AG10803 (cell line): ENCODE measurements around the gene CSE1L.

Source experiments
- DNase-seq: peaks from one replicate; pipeline ENCODE4 v3.0.0; 2010; ENCODE audit warnings: low read depth
- H3K4me3 ChIP-seq: 2 replicates; pipeline ENCODE4 v1.5.1; 2011; ENCODE audit warnings: mild to moderate bottlenecking, low read length, control low read depth
- TF ChIP-seq, protein P1 (sequence below): conservative IDR thresholded peaks from 2 replicates; pipeline ENCODE4 v1.5.1; 2011; ENCODE audit warnings: mild to moderate bottlenecking, low read length, control low read depth, inconsistent platforms

CSE1L gene

DNA sequence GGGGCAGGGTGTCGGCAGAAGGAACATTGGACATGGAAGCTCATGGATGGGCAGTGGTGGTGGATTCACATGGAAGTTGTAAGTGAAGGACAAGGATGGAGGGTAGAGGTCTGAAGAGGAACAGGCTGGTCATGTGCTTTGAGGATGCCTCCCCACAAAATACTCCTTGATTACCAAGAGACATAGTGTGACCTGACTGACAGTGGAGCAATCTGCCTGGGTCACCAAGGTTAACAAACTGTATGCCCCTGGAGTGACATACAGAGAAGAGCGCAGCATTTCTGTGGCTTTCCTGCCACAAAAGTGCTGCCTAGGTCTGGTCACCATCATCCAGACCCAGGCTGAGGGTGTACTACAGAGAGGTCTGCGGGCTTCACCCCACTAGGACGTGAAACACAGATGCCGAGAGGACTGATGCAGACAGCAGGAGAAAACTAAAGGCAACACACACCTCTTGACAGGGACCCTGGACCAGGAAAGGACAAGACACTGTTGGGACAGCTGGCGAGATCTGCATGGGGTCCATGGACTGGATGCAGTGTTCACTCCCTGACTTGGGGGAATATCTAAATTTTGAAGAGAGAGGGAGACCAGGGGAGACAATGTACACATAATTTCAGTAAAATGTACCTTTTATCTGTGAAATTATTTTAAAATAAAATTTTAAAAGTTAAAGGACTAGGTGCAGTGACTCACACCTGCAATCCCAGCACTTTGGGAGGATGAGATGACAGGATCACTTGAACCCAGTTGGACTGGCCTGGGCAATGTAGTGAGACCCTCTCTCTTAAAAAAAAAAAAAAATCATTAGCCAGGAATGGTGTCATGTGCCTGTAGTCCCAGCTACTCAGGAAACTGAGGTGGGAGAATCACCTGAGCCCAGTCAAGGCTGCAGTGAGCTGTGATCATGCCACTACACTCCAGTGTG is 64.9 kb downstream of the CSE1L start:
- H3K4me3 ChIP-seq: no peak overlapping the region
- DNase-seq: no peak
- TF ChIP-seq, protein P1, sequence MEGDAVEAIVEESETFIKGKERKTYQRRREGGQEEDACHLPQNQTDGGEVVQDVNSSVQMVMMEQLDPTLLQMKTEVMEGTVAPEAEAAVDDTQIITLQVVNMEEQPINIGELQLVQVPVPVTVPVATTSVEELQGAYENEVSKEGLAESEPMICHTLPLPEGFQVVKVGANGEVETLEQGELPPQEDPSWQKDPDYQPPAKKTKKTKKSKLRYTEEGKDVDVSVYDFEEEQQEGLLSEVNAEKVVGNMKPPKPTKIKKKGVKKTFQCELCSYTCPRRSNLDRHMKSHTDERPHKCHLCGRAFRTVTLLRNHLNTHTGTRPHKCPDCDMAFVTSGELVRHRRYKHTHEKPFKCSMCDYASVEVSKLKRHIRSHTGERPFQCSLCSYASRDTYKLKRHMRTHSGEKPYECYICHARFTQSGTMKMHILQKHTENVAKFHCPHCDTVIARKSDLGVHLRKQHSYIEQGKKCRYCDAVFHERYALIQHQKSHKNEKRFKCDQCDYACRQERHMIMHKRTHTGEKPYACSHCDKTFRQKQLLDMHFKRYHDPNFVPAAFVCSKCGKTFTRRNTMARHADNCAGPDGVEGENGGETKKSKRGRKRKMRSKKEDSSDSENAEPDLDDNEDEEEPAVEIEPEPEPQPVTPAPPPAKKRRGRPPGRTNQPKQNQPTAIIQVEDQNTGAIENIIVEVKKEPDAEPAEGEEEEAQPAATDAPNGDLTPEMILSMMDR: no peak

- H3K4me3 ChIP-seq: no peak overlapping the region
- TF ChIP-seq, protein P1: no peak
- DNase-seq: no peak
Measured at GRCh38 chr20:49112596-49113274, 66.6 kb downstream of the CSE1L start.

GRCh38 chr20:49115564-49115963 is 69.5 kb downstream of the CSE1L start:
- DNase-seq: peak; percentile 5
- no peak overlapping the region for H3K4me3 ChIP-seq
- TF ChIP-seq, protein P1: no peak

DNA sequence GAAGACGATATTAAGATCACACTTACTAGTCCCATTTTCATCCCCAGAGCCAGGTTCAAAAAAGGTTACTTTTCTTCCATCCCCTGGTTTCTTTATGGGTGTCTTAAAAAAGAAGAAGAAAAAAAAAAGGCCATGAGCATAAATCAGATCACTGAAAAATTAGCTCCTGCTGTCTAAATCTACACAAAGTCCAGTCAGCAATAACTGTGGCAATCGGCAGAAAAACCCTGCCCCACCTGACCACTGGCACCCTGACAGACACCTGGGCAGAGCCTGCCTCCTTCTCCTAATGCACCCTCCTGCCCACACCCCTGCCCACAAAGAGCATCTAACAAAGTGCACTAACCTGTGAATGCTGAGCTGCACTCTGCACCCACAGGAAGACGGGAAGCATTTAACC is 72.2 kb downstream of the CSE1L start:
- TF ChIP-seq, protein P1: no peak
- H3K4me3 ChIP-seq: no peak overlapping the region
- no peak for DNase-seq

DNA sequence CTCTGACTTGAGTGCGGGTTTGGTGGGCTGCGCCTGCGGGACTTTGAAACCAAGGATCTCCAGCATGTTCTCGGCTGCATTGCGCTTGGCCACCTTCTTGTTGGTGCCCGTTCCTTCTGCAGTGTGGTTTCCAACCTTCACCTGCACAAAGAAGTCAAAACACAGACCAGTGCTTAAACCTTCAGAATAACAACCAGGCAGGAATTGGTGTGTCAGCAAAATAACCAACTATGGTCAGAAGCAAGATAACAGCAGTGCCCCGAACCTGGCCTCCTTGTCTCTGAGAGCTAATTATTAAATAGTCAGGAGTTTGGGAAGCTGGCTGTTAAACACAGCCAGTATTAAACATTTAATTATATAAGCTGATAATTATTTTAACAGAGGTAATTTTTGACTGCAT is 73.9 kb downstream of the CSE1L start:
- TF ChIP-seq, protein P1: no peak
- no peak overlapping the region for H3K4me3 ChIP-seq
- DNase-seq: no peak

DNA sequence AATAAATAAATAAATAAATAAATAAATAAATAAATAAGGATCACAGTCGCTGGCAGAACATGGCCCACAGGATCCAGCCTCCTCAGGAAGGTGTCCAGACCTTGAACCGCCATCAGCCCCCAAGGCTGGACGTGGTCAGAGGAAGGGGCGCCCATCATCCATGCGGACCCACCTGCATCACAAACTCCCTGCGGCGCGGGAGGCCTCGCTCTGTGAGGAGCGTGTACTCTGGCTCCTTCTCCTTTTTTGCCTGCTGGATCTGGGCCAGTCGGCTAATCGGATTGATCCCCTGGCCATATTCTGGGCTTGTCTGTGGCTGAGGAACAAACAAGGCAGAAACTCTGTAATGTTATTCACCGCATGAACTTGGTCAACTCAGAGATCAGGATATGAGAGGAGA is 76.8 kb downstream of the CSE1L start:
- DNase-seq: no peak
- no peak overlapping the region for H3K4me3 ChIP-seq
- TF ChIP-seq, protein P1: no peak
